ENCODE data around the gene CIC. TPM values are rescaled to one million over a fixed set of nuclear protein-coding genes. Genes with fewer than 3 reads are reported as not detected.
A peak's percentile ranks its signal among the peaks of the same experiment; 100 is the strongest.

CIC gene
- total RNA-seq, 1 experiment from 2014 or later, result 54.0 TPM

GRCh38 chr19:42328854-42329253 is 59.8 kb downstream of the CIC start:
- TF ChIP-seq, protein P1, sequence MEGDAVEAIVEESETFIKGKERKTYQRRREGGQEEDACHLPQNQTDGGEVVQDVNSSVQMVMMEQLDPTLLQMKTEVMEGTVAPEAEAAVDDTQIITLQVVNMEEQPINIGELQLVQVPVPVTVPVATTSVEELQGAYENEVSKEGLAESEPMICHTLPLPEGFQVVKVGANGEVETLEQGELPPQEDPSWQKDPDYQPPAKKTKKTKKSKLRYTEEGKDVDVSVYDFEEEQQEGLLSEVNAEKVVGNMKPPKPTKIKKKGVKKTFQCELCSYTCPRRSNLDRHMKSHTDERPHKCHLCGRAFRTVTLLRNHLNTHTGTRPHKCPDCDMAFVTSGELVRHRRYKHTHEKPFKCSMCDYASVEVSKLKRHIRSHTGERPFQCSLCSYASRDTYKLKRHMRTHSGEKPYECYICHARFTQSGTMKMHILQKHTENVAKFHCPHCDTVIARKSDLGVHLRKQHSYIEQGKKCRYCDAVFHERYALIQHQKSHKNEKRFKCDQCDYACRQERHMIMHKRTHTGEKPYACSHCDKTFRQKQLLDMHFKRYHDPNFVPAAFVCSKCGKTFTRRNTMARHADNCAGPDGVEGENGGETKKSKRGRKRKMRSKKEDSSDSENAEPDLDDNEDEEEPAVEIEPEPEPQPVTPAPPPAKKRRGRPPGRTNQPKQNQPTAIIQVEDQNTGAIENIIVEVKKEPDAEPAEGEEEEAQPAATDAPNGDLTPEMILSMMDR (conservative IDR thresholded peaks at IDR 0.05), result no peak
- H3K9ac ChIP-seq (ENCODE audit: extremely low read depth, insufficient read length, low read length), result no peak overlapping the region
- no peak overlapping the region for H4K8ac ChIP-seq (replicated peaks; ENCODE audit: insufficient read length, low read depth, low read length)
- H3K79me1 ChIP-seq (ENCODE audit: insufficient read depth, low read depth, low read length, poor library complexity, severe bottlenecking), result peaks cover 11% of the 10 kb centered on the region
- no peak overlapping the region for H3K18ac ChIP-seq (ENCODE audit: insufficient read length, low read depth, low read length)
- H3K4me3 Mint-ChIP-seq, result peak overlapping the region in 1 of 2 experiments; percentile 45; a peak in 1 of 5 replicates
- WGBS (ENCODE audit: extremely low coverage, insufficient read length, low lambda C conversion rate), result no CpG with 5 or more reads among the region's 2 CpGs
- H4K91ac ChIP-seq (ENCODE audit: insufficient read length, low read depth, low read length), result no peak overlapping the region
- no peak overlapping the region for H3K23ac ChIP-seq (ENCODE audit: insufficient read length, low read depth, low read length)
- H2BK15ac ChIP-seq (ENCODE audit: low read depth, low read length), result no peak overlapping the region
- H3K9me3 ChIP-seq (ENCODE audit: control insufficient read depth, low read depth, low read length), result no peaks in the 10 kb centered on the region
- no peak overlapping the region for H3K56ac ChIP-seq (ENCODE audit: insufficient read length, low read depth, low read length)
- H2AK5ac ChIP-seq (ENCODE audit: insufficient read length, low read length), result no peak overlapping the region
- H4K5ac ChIP-seq (ENCODE audit: insufficient read length, low read depth, low read length), result no peak overlapping the region
- no peak overlapping the region for H2BK12ac ChIP-seq (ENCODE audit: insufficient read length, low read depth, low read length)
- H3K23me2 ChIP-seq (ENCODE audit: insufficient read length, low read depth, low read length, poor library complexity, severe bottlenecking), result peaks cover 19% of the 10 kb centered on the region
- no peak overlapping the region; a peak in 2 of 7 replicates for H3K27ac Mint-ChIP-seq
- H2BK5ac ChIP-seq (ENCODE audit: insufficient read length, low read length), result no peak overlapping the region
- no peaks in the 10 kb centered on the region; the same call in 1 of the 2 replicates for H3K4me1 ChIP-seq (ENCODE audit: insufficient read depth, low read length)
- no peak for DNase-seq
- no peak overlapping the region for H2BK120ac ChIP-seq (ENCODE audit: low read depth, low read length, poor library complexity, severe bottlenecking)
- peaks cover 0 to 3% (median 0%) of the 10 kb centered on the region in 3 experiments; a peak in 2 of 7 replicates for H3K36me3 Mint-ChIP-seq (ENCODE audit: insufficient read depth in 1 of 3, low read depth in 3 of 3)
- no peaks in the 10 kb centered on the region for H3K9me3 Mint-ChIP-seq
- no peak overlapping the region for H3T11ph ChIP-seq (ENCODE audit: low read length)
- H3K4me2 ChIP-seq (ENCODE audit: insufficient read depth, insufficient read length, low read length), result no peak overlapping the region
- H3K27me3 ChIP-seq (ENCODE audit: insufficient read depth, low read length), result no peaks in the 10 kb centered on the region
- peaks cover 25 to 32% of the 10 kb centered on the region in 2 experiments for H3K4me1 Mint-ChIP-seq
- H2BK20ac ChIP-seq (ENCODE audit: low read depth, low read length, poor library complexity, severe bottlenecking), result no peak overlapping the region
- H3K79me2 ChIP-seq (ENCODE audit: insufficient read depth, low read length), result peaks cover 5% of the 10 kb centered on the region; the same call in 1 of the 2 replicates
- H3K27me3 Mint-ChIP-seq (ENCODE audit: low read depth), result peaks cover 10% of the 10 kb centered on the region
- H3K14ac ChIP-seq (ENCODE audit: insufficient read depth, low read length), result no peak overlapping the region; the same call in 1 of the 2 replicates
- no peak overlapping the region for H3K4ac ChIP-seq (ENCODE audit: low read depth, low read length)
- no peak overlapping the region for H3K27ac ChIP-seq (ENCODE audit: insufficient read length, low read depth, low read length)
- H2AFZ ChIP-seq (ENCODE audit: low read length), result no peak overlapping the region
- H4K20me1 ChIP-seq (ENCODE audit: control insufficient read depth, insufficient read depth, insufficient read length), result no peaks in the 10 kb centered on the region
